Stomach (tissue), 4 donors: ENCODE results near the gene CYFIP1.

ENCODE experiments used
- CTCF ChIP-seq, 7 experiments: fragments of 450-650 bp in 4 of 7; fragments of 200-600 bp in 3 of 7; sonication (generic) in 3 of 7; IDR thresholded peaks; one replicate each; pipeline ENCODE4 v1.5.1; 2016 to 2019; ENCODE audit warnings: antibody characterized with exemption in 7 of 7, control low read depth in 2 of 7, mild to moderate bottlenecking in 1 of 7
- POLR2A ChIP-seq, 4 donors: fragments of 450-650 bp; IDR thresholded peaks; one replicate each; pipeline ENCODE4 v1.6.1; 2016; ENCODE audit warnings: antibody characterized with exemption in 4 of 4, control low read depth in 2 of 4, mild to moderate bottlenecking in 1 of 4, moderate library complexity in 1 of 4
- POLR2AphosphoS5 ChIP-seq, 3 donors: sonication (generic); formaldehyde crosslinking; IDR thresholded peaks; one replicate each; pipeline ENCODE4 v1.6.1; 2016; ENCODE audit warnings: antibody characterized with exemption in 3 of 3

DNA sequence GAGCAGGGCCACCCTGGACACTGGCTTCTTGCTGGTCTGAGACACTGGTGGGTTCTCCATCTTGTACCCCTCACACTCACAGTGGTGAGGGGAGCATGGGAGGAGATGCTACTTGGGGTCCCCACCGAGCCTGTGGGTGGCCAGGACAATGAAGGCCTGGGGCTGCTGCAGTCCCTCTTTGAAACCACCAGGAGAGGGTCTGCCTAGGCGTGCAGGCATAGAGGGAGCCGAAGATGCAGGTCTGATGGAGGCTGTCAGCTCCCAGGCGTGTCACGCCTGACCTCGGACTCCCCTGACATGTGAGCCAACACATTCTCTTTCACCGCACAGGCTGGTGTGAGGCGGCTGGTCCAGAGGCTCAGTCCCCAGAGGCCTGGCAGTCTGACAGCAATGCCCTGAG lies 102.6 kb downstream of the CYFIP1 start:
- TF ChIP-seq POLR2A (IDR thresholded peaks at IDR 0.05) (no peak), CTCF (IDR thresholded peaks at IDR 0.05) (no peak), POLR2AphosphoS5 (IDR thresholded peaks at IDR 0.05) (no peak)
